Mucosa of descending colon (tissue), 3 donors: Measurements from ENCODE around the gene USP34. TPM values are rescaled to one million over a fixed set of nuclear protein-coding genes. Genes with fewer than 3 reads are reported as not detected.

Experiments used
- ATAC-seq: fragments of 200-7000 bp; cut with Tn5 transposase; one replicate; pipeline ENCODE4 v1.9.1; 2020; ENCODE audit warnings: mild to moderate bottlenecking, moderate library complexity
- DNase-seq, 3 donors: peaks; one replicate each; pipeline ENCODE4 v3.0.0-alpha.2; 2020
- H3K36me3 ChIP-seq: fragments of 200-600 bp; one replicate; pipeline ENCODE4 v1.8.0; 2021; ENCODE audit warnings: low read depth, mild to moderate bottlenecking
- H3K4me1 ChIP-seq: fragments of 200-600 bp; one replicate; pipeline ENCODE4 v1.8.0; 2021; ENCODE audit warnings: low read depth, mild to moderate bottlenecking
- H3K4me3 ChIP-seq: fragments of 200-600 bp; one replicate; pipeline ENCODE4 v1.8.0; 2021; ENCODE audit warnings: mild to moderate bottlenecking
- H3K9me3 ChIP-seq: fragments of 200-600 bp; one replicate; pipeline ENCODE4 v1.8.0; 2021; ENCODE audit warnings: mild to moderate bottlenecking
- intact Hi-C, 2 donors: fragments of 100-400 bp; cut with DNase I in 1 of 2; cut with micrococcal nuclease in 1 of 2; formaldehyde crosslinking; loops; one replicate each; pipeline versions ENCODE4 v1.11.0 to v1.11.1; 2022; cut with DNase I, micrococcal nuclease
- total RNA-seq, 3 donors: library from RNA; stranded (reverse); fragmentation: NEBNext Ultra II Directional in 2 of 3; extraction: Animal tissue kit (Norgen Biotek cat#: 25700) in 2 of 3; gene quantifications; one replicate each; pipeline versions ENCODE4 v1.2.1 to v1.2.4, GENCODE V29; 2021 to 2023
- TF ChIP-seq, protein P1 (sequence below): fragments of 200-600 bp; IDR thresholded peaks from one replicate; pipeline ENCODE4 v1.8.0; 2022; ENCODE audit warnings: antibody characterized with exemption, mild to moderate bottlenecking
- donor health status: DM: no; HTN: no; CAD: no; lungs with moderate emphysema.
- donor health status: DM: no; HTN: no; CAD: no.
- donor health status: DM: no; HTN: yes; CAD: no.

The USP34 gene
- total RNA-seq, 3 donors from 2014 or later = 67.9 to 132 (median 88.4) TPM

DNA sequence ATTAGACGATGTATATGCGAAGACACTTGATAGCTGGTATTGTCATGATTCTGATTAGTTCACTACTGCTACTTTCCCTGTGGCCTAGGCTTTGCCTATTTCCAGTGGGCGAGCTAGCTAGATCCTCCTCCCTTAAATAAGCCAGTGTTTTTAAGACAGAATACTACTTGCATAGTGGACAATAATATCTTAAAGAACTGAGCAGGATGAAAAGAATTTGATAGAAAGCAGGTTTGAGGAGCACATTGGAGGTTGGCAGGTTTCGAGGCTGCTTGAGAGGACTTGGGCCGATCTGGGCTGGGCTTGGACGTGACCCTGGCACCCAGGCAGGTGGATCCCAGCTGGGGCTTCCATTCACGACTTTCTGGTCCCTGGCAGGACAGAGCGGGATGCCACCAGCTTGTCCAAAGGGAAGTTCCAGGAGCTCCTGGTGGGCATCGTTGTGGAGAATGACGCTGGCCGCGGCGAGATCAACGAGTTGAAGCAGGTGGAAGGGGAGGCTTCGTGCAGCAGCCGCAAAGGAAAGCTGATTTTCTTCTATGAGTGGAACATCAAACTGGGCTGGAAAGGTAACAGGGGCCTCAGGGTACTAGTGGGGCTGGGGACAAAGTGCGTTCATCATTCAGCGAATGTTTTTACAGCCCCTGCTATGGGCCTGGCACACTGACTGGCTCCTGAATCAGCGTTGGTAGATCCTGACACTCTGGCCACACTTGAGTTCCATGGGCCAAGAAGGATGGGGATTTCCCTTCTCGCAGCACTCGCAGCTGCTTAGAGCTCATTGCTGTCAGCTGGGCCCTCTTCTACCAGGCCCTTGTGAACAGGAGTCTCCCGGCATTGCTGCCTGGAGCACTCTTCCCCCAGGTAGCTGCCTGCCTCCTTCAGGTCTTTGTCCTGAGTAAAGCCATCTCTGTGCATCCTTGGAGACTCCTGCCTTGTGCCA is 292.0 kb downstream of the USP34 start:
- ATAC-seq = no peak
- no peaks in the 10 kb centered on the region for H3K36me3 ChIP-seq
- peak in 1 of 3 donors; percentile 57 for DNase-seq
- no peaks in the 10 kb centered on the region for H3K9me3 ChIP-seq
- intact Hi-C loops = no loop called here
- peaks cover 27% of the 10 kb centered on the region for H3K4me1 ChIP-seq
- TF ChIP-seq, protein P1, sequence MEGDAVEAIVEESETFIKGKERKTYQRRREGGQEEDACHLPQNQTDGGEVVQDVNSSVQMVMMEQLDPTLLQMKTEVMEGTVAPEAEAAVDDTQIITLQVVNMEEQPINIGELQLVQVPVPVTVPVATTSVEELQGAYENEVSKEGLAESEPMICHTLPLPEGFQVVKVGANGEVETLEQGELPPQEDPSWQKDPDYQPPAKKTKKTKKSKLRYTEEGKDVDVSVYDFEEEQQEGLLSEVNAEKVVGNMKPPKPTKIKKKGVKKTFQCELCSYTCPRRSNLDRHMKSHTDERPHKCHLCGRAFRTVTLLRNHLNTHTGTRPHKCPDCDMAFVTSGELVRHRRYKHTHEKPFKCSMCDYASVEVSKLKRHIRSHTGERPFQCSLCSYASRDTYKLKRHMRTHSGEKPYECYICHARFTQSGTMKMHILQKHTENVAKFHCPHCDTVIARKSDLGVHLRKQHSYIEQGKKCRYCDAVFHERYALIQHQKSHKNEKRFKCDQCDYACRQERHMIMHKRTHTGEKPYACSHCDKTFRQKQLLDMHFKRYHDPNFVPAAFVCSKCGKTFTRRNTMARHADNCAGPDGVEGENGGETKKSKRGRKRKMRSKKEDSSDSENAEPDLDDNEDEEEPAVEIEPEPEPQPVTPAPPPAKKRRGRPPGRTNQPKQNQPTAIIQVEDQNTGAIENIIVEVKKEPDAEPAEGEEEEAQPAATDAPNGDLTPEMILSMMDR = no peak
- H3K4me3 ChIP-seq = no peak overlapping the region

GRCh38 chr2:61177727-61178549 is 292.9 kb downstream of the USP34 start:
- Histone ChIP-seq H3K36me3 (no peaks in the 10 kb centered on the region), H3K4me3 (peak overlapping the region; percentile 56), H3K4me1 (peaks cover 27% of the 10 kb centered on the region), H3K9me3 (no peaks in the 10 kb centered on the region)
- intact Hi-C loops = no loop called here
- peak; percentile 37 for ATAC-seq
- TF ChIP-seq, protein P1 = no peak
- DNase-seq = peak; percentile 53 to 69 (median 68)

DNA sequence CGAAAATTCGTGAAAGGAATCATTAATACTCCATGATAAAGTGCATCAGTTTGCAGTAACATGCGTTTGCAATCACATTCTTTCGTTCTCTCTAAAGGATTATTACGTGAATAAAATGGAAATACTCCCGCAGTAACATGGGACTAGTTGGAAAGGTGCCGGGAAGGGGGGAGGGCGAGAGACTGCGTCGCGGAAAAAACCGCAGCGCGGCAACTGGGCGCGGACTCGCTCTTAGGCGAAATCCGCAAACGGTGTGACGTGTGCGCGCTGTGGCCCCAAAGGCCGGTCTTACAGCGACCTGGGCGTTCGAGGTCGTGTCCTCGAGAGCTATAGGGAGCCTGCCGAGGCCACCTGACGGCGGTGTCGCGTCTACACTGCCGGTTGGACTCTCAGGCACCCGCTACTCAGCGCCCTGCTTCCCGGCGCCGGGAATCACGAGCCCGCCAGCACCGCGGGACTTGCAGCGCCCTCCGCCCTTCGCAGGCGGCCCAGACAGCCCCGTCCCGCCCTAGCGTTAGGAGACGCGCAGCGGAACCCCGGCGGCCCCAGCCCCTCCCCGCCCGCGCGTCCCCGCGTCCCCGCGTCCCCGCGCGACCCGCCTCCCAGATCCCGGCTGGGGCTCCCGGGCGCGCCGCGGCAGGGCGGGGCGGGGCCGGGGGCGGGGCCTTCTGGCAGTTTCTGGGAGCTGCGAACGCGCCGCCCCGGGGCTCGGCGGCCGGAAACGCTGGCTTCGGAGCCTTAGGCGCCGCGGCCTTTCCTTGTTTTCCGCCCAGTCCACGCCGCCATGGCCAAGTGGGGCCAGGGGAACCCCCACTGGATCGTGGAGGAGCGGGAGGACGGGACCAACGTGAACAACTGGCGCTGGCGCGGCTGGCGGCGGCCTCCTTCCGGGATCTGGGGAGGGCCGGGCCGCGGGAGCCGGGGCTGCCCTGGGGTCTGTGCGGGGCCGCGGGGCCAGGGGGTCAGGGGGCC is 293.8 kb downstream of the USP34 start:
- Histone ChIP-seq H3K4me3 (peak overlapping the region; percentile 56), H3K9me3 (no peaks in the 10 kb centered on the region), H3K4me1 (peaks cover 27% of the 10 kb centered on the region), H3K36me3 (no peaks in the 10 kb centered on the region)
- TF ChIP-seq, protein P1 = no peak
- DNase-seq (peak; percentile 94 to 99 (median 96)), ATAC-seq (peak; percentile 96)
- intact Hi-C loops = no loop called here

DNA sequence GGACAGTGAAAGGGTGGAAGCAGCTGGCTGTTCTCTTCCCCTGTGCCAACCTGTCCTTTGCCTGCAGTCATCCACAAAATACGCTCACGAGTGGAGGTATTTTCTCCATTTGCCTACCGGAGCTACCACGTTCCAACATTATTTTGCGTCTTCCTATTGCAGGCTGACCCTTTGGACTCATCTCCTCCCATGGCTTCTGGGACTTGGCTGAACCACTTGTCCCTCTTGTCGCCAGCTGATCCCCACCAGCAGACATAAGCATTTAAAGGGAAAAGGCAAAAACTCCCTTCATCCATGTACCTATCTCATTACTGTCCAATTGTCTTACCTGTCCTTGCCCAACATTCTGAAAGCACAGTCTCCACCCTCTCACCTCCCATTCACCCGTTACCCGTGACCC is 295.9 kb downstream of the USP34 start:
- H3K4me1 ChIP-seq = peaks cover 18% of the 10 kb centered on the region
- TF ChIP-seq, protein P1 = no peak
- H3K36me3 ChIP-seq = no peaks in the 10 kb centered on the region
- no peak overlapping the region for H3K4me3 ChIP-seq
- ATAC-seq (no peak), DNase-seq (no peak)
- intact Hi-C loops = no loop called here
- H3K9me3 ChIP-seq = no peaks in the 10 kb centered on the region

DNA sequence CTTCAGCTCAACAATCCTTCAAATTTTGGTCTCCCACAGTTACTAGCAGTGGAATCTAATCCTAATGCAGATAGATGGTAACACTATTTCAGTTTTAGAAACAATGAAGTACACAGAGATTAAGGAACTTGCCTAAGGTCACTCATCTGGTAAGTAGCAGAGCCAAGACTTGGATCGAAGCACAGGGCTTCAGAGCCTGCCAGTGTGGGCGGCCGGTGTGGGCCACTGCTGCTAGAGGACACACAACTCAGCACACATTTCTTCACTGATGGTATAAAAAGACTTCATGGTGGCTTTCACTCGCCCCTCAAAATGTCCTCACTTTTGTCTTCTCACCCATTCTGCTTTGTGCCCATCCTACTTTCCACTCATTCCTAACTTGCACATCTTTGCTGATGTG is 297.8 kb downstream of the USP34 start:
- ATAC-seq (no peak), DNase-seq (no peak)
- Histone ChIP-seq H3K4me3 (no peak overlapping the region), H3K9me3 (no peaks in the 10 kb centered on the region), H3K36me3 (no peaks in the 10 kb centered on the region), H3K4me1 (peaks cover under 1% of the 10 kb centered on the region)
- TF ChIP-seq, protein P1 = no peak
- intact Hi-C loops = no loop called here
